Stimulated activated CD8-positive, alpha-beta memory T cell treated with anti-CD3 and anti-CD28 coated beads, Interleukin-7, amount 100 ng/mL, for 24 hours (primary cell): ENCODE data around the gene CACNA1C.
"Not testable (repeated sequence)": the region's sequence is repeated elsewhere in the genome, so short reads cannot be mapped to it uniquely, and the experiment has no call there.

Source experiments
- DNase-seq: peaks from one replicate; pipeline ENCODE4 v3.0.0-alpha.2; 2020; ENCODE audit warnings: low read depth

Gene CACNA1C

GRCh38 chr12:2112401-2112800, 59.6 kb downstream of the CACNA1C start:
- no peak for DNase-seq

GRCh38 chr12:2113119-2113912, 60.5 kb downstream of the CACNA1C start:
- no peak for DNase-seq

- DNase-seq = no peak
Measured at GRCh38 chr12:2114071-2114470, 61.3 kb downstream of the CACNA1C start.

- no peak for DNase-seq
Measured at GRCh38 chr12:2115101-2115845, 62.5 kb downstream of the CACNA1C start.

- no peak for DNase-seq
Measured at GRCh38 chr12:2117541-2117940, 64.8 kb downstream of the CACNA1C start.

- no peak for DNase-seq
Measured at GRCh38 chr12:2118061-2118460, 65.3 kb downstream of the CACNA1C start.

- DNase-seq = no peak
Measured at GRCh38 chr12:2118481-2119255, 65.9 kb downstream of the CACNA1C start.

- no peak for DNase-seq
Measured at GRCh38 chr12:2119266-2119665, 66.5 kb downstream of the CACNA1C start.

- no peak for DNase-seq
Measured at GRCh38 chr12:2120982-2121758, 68.4 kb downstream of the CACNA1C start.

- no peak for DNase-seq
Measured at GRCh38 chr12:2124466-2125023, 71.8 kb downstream of the CACNA1C start.

GRCh38 chr12:2125651-2126522, 73.1 kb downstream of the CACNA1C start:
- no peak for DNase-seq

GRCh38 chr12:2126676-2127406, 74.1 kb downstream of the CACNA1C start:
- no peak for DNase-seq

GRCh38 chr12:2129076-2129475, 76.3 kb downstream of the CACNA1C start:
- DNase-seq = no peak

- DNase-seq = not testable (repeated sequence)
Measured at GRCh38 chr12:2135661-2136418, 83.1 kb downstream of the CACNA1C start.

- no peak for DNase-seq
Measured at GRCh38 chr12:2136901-2137300, 84.1 kb downstream of the CACNA1C start.

GRCh38 chr12:2137711-2138110, 84.9 kb downstream of the CACNA1C start:
- no peak for DNase-seq

- DNase-seq = no peak
Measured at GRCh38 chr12:2138294-2138693, 85.5 kb downstream of the CACNA1C start.

- DNase-seq = no peak
Measured at GRCh38 chr12:2138871-2139308, 86.1 kb downstream of the CACNA1C start.

GRCh38 chr12:2139651-2140050, 86.9 kb downstream of the CACNA1C start:
- DNase-seq = no peak
